Neural cell (in vitro differentiated cells): ENCODE results near the gene TTN.

Experiments
- CTCF ChIP-seq: fragments of 450-650 bp; IDR thresholded peaks from 2 replicates; pipeline ENCODE4 v1.5.1; 2014; ENCODE audit warnings: antibody characterized with exemption, mild to moderate bottlenecking, moderate library complexity; ENCODE audit not compliant: poor library complexity, severe bottlenecking
- EP300 ChIP-seq: fragments of 450-650 bp; conservative IDR thresholded peaks from 2 replicates; pipeline ENCODE4 v1.6.1; 2014; ENCODE audit warnings: antibody characterized with exemption, mild to moderate bottlenecking, moderate library complexity; ENCODE audit not compliant: poor library complexity, severe bottlenecking
- EZH2 ChIP-seq: fragments of 200-600, 300-800 bp; shearing (Covaris generic), sonication (generic); IDR thresholded peaks from 2 replicates; pipeline ENCODE4 v1.6.1; 2014; ENCODE audit warnings: antibody characterized with exemption, low read length, borderline replicate concordance, mild to moderate bottlenecking; ENCODE audit not compliant: insufficient read depth, poor library complexity, severe bottlenecking
- MXI1 ChIP-seq: fragments of 450-650 bp; conservative IDR thresholded peaks from 2 replicates; pipeline ENCODE4 v1.6.1; 2014; ENCODE audit warnings: antibody characterized with exemption, mild to moderate bottlenecking; ENCODE audit not compliant: poor library complexity, severe bottlenecking
- POLR2AphosphoS5 ChIP-seq: IDR thresholded peaks from 2 replicates; pipeline ENCODE4 v1.6.1; 2012
- TAF1 ChIP-seq: IDR thresholded peaks from 2 replicates; pipeline ENCODE4 v1.6.1; 2012; ENCODE audit warnings: low read depth
- TF ChIP-seq, protein P1 (sequence below): IDR thresholded peaks from 2 replicates; pipeline ENCODE4 v1.6.1; 2012; ENCODE audit warnings: borderline replicate concordance

- TF ChIP-seq, protein P1, sequence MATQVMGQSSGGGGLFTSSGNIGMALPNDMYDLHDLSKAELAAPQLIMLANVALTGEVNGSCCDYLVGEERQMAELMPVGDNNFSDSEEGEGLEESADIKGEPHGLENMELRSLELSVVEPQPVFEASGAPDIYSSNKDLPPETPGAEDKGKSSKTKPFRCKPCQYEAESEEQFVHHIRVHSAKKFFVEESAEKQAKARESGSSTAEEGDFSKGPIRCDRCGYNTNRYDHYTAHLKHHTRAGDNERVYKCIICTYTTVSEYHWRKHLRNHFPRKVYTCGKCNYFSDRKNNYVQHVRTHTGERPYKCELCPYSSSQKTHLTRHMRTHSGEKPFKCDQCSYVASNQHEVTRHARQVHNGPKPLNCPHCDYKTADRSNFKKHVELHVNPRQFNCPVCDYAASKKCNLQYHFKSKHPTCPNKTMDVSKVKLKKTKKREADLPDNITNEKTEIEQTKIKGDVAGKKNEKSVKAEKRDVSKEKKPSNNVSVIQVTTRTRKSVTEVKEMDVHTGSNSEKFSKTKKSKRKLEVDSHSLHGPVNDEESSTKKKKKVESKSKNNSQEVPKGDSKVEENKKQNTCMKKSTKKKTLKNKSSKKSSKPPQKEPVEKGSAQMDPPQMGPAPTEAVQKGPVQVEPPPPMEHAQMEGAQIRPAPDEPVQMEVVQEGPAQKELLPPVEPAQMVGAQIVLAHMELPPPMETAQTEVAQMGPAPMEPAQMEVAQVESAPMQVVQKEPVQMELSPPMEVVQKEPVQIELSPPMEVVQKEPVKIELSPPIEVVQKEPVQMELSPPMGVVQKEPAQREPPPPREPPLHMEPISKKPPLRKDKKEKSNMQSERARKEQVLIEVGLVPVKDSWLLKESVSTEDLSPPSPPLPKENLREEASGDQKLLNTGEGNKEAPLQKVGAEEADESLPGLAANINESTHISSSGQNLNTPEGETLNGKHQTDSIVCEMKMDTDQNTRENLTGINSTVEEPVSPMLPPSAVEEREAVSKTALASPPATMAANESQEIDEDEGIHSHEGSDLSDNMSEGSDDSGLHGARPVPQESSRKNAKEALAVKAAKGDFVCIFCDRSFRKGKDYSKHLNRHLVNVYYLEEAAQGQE: no peak
- no peak for TF ChIP-seq CTCF
- no peak for TF ChIP-seq TAF1
- TF ChIP-seq POLR2AphosphoS5: no peak
- TF ChIP-seq MXI1: no peak
- TF ChIP-seq EP300: no peak
- no peak for TF ChIP-seq EZH2
Measured at GRCh38 chr2:178683877-178684276, 123.3 kb downstream of the TTN start.
